Breast epithelium (tissue), 3 donors: ENCODE data around the gene KRT79.

Experiments
- POLR2A ChIP-seq: fragments of 450-650 bp; IDR thresholded peaks from one replicate; pipeline ENCODE4 v1.6.1; 2016; ENCODE audit warnings: antibody characterized with exemption, mild to moderate bottlenecking, moderate library complexity
- TF ChIP-seq, protein P1 (sequence below), 3 donors: fragments of 450-650 bp; IDR thresholded peaks; one replicate each; pipeline ENCODE4 v1.5.1; 2016 to 2017; ENCODE audit warnings: antibody characterized with exemption in 3 of 3, mild to moderate bottlenecking in 3 of 3, moderate library complexity in 3 of 3

DNA sequence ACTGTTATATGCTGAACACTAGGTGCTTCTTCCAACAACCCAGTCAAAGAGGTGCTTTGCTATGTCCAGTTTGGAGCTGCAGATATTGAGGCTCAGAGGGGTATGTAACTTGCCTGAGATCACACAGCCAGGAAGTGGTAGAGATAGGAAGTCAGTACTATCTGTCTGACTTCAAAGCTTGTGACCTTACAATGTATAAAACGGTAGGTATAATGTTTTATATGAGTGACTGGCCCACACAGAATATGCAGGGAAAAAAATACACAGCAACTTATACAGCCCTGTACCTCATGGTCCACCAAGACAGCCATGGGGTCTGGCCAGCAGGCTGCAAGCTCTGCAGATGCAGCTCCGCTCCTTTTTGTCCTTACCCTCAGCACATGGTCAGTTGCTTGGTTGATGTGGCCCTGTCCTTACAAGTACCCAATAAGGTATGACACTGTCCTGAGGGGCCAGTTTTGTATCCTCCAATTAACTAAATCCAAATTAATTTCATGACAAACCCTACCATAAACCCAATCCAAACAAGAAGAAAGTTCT, 16.3 kb downstream of the KRT79 start:
- TF ChIP-seq POLR2A, result no peak
- TF ChIP-seq, protein P1, sequence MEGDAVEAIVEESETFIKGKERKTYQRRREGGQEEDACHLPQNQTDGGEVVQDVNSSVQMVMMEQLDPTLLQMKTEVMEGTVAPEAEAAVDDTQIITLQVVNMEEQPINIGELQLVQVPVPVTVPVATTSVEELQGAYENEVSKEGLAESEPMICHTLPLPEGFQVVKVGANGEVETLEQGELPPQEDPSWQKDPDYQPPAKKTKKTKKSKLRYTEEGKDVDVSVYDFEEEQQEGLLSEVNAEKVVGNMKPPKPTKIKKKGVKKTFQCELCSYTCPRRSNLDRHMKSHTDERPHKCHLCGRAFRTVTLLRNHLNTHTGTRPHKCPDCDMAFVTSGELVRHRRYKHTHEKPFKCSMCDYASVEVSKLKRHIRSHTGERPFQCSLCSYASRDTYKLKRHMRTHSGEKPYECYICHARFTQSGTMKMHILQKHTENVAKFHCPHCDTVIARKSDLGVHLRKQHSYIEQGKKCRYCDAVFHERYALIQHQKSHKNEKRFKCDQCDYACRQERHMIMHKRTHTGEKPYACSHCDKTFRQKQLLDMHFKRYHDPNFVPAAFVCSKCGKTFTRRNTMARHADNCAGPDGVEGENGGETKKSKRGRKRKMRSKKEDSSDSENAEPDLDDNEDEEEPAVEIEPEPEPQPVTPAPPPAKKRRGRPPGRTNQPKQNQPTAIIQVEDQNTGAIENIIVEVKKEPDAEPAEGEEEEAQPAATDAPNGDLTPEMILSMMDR (IDR thresholded peaks at IDR 0.05), result no peak
